HG03521 (cell line): ENCODE measurements around the gene NNMT.

Experiments
- ATAC-seq: cut with Tn5 transposase; IDR thresholded peaks from one replicate; pipeline ENCODE4 v1.9.1; 2021; ENCODE audit warnings: mild to moderate bottlenecking, moderate library complexity; ENCODE audit not compliant: unreplicated experiment

Gene NNMT

DNA sequence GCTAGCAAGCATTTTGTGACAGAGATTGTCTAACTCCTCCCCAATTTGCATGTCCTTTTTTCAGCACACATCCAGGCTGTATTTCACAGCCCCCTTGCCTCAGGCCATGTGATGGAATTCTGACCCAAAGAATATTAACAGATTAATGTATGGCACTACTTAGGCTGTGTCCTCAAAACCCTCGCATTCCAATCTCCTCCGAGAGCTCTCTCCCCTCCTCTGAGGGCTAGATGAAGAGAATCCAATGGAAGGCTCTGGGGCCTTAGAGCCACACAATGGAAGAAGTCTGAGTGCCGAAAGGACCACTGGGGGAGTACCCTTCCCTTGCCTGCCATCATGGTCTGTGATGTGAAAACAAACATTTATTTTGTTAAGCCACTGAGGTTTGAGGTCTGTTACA lies 13.7 kb upstream of the NNMT start:
- ATAC-seq = no peak

DNA sequence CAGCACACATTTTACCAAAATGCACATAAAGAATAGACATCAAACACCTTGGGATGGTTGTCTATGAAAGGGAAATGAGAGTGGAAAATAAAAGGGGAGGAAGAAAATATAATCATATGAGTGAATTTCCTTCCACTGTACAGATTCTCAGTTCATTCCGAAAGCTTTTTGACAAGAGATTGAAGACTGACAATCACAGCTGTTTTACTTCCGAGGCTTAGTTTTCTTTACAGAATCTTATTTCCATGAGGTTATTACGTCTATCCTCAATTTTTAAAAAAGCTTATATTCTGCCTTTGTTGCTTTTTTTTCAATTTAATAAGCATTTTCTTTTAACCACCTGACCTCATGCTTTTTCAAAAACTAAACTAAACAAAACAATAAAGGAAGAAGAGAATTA lies 12.8 kb upstream of the NNMT start:
- ATAC-seq = no peak

DNA sequence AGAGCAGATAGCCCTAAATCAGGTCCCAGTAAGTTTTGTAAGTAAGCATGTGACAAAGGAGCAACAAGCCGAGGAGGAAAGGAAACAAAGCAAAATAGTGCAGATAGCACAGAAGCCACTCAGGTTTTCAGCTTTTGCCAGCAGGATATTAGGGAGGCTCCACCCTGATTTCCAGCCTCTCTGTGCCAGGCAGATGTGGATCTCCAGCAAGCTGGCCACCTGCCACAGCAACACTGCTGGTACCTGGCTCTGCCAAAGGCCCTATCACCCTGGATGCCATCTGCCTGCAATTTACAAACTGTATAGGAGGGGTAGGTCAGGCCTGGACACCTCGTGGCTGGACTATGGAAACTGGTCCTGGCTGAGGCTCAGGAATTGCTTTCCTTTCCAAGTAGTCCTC lies 12.2 kb upstream of the NNMT start:
- ATAC-seq = no peak

DNA sequence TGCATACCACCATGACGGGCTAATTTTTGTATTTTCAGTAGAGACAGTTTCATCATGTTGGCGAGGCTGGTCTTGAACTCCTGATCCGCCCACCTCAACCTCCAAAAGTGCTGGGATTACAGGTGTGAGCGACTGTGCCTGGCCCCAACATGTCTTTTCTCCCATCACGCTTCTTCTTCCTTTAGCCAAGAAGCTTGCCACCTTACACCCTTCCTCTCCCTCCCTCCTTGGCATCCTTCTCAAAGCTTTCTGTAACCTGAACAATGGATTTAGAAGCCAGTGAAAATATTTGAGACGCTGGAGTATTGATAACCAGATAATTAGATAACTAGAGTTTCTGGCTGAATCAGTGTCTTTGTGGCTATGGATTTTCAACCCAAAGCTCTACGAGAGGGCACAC lies 11.3 kb upstream of the NNMT start:
- no peak for ATAC-seq

DNA sequence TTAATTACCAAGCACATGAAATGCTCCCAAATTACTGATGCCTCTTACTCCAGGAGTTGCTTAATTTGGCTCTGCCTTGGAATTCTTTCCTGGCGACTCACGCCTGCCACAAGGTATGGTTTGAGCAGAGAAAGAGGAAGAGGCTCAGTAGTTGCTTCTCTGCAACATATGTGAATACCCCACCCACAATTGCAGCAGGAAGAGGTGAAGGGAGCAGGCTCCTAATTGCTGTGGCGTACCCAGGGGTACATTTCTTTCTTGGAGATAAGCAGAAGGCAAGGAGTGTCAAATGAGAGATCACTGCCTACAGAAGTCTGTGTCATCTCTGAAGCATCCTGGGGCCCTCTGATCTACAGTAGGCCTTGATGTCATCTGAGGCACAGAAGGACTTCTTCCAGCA lies 10.6 kb upstream of the NNMT start:
- no peak for ATAC-seq

DNA sequence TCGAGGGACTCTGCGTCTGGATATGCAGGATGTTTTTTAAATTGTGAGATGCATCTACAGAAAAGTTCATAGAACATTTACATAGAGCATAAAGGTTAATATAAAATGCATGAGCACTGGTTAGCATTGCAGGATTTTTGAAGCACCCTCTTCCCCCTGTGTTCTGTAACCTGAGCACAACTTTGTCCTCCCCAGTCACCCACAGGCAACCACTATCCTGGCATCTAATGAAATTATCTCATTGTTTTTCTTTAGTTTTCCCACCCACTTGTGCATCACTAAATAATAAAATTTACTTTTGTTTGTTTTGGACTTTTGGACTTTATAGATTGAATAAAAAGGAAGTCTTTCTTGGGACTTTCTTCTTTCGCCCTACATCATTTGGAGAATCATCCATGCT lies 10.0 kb upstream of the NNMT start:
- ATAC-seq = no peak

DNA sequence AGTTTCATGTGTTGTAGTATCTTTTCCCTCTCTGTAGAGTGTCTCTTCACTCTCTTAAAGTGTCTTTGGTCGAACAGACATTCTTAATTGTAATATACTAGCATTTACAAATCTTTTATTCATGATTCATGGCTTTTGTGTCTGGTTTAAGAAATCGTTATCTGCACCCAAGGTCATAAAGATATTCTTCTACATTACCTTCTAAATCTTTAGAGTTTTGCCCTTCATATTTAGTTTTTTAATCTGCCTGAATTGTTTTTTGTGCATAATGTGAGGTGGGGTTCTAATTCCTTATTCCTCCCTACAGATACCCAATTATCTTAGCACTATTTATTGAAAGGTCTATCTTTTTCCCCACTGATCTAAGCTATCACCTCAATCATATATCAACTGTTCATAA lies 9.0 kb upstream of the NNMT start:
- ATAC-seq = no peak

DNA sequence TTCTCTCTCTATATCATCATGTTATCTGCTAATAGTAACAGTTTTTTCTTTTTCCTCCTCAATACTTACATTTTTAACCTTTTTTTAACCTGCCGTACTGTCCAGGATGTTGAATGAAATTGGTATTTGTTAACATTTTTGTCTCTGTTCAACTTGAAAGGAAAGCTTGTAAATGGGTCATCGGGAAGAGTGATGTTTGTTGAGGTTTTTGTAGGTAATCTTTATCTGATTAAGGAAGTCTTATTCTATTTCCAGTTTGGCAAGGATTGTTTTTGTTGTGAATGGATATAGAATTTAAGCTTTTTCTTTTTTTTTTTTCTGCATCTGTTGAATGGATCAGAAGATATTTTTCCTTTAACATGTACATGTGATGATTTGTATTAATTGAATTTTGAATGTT lies 8.1 kb upstream of the NNMT start:
- ATAC-seq = no peak

DNA sequence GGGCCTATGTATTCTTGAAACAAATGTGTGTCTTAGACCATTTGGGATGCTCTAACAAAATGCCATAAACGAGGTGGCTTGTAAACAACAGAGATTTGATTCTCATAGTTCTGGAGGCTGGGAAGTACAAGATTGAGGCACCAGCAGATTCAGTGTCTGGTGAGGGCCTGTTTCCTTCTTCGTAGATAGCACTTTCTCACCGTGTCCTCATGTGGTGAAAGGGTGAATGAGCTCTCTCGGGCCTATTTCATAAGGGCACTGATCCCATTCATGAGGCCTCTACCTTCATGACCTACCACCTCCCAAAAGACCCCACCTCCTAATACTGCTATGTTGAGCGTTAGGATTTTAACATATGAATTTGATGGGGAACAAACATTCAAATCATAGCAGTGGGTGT lies 6.4 kb upstream of the NNMT start:
- no peak for ATAC-seq

DNA sequence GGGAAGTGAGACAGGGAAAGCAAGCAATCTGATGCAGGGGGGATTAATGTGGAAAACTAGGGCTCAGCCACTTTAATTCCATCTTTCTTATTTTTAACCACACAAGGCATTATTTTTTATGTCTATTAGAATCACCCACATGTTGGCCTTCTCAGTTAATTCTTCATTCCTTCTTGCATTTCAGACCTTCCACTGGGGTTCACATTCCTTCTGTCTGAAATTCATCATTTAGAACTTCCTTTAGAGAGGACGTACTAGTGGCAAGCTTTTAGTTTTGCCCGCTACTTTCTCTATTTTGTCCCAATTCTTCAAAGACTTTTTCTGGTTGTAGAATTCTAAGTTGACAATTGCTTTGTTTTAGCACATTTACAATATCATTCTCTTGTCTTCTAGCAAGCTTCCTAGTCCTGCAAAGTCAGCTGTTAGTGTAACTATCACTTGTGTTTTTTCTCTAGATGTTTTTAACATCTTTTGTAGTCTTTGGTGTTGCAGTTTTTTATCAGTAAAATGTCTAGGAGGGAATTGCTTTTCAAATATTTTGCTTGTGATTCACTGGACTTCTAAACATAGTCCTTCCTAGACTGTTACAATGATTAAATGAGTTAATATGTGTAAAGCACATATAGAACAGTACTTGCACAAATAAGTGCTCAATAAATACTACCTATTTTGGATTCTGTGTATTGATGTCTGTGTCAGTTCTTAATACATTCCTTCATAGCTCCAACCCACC lies 5.5 kb upstream of the NNMT start:
- ATAC-seq = no peak

DNA sequence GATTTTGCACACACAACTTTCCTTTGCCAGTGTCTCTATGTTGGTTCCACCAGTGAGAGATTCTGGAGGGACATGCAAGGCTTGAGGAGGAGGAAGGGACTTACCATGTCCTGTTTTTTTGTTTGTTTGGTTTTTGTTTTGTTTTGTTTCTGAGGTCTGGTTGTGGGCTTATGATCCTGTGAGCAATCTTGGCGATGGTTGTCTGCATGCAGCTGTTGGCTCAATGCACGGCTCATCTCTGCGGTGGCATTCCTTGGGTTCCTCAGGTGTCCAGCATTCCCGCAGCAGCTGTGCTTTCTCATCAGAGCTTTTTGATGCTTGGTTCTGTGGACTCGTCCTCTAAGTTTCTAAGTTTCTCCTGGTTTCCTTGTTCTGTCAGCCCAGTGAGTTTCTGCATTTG lies 4.8 kb upstream of the NNMT start:
- ATAC-seq = no peak

DNA sequence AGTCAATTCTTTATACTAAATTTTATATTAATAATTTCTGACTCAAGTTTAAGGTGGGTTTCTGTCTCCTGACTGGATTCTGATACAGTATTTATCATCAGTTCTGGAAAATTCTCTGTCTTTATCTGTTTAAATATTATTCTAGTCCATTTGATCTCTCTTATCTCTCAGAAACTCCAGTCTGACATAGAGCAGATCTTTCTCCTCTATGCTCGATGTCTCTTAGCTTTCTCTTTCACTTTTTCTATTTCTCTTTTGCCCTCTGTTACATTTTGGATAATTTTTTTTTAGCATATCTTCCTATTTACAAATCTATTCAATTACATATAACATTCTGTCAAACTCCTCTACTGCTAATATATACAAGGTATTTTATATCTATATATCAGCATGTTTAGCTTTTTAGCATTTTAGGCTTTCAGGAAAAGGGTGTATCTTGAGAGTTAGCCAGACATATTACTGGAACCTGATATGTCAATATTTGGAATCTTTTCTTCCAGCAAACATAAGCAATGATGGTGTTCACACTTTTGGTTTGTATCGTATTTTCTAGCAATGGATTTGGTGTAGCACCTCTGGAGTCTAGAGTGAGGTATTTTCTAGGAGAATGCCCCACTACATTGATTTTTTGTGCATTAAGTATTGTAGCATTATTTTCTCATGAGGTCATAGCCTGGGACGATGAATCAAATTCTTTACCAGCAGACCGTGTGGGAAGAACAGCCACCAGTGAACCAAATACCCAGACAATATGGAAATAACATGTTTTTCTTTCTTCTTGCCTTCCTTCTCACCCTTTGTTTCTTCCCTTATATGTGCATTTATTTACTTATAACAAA lies 4.1 kb upstream of the NNMT start:
- ATAC-seq = no peak

DNA sequence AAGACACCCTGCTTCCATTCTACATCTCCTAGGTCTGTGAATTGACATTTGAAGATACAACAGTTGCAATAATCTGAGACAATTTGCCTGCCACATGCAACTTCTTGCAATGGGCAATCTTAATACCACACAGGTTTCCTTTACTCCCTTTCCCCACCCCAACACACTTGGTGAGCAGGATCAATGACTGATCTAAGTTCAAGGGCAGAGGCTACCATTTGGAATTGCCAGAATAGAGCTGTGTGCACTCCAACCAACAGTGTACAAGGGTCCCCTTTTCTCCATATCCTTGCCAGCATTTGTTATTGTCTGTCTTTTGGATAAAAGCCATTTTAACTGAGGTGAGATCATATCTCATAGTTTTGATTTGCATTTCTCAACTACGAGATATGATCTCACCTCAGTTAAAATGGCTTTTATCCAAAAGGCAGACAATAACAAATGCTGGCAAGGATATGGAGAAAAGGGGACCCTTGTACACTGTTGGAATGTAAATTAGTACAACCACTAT lies 2.9 kb upstream of the NNMT start:
- ATAC-seq = no peak

DNA sequence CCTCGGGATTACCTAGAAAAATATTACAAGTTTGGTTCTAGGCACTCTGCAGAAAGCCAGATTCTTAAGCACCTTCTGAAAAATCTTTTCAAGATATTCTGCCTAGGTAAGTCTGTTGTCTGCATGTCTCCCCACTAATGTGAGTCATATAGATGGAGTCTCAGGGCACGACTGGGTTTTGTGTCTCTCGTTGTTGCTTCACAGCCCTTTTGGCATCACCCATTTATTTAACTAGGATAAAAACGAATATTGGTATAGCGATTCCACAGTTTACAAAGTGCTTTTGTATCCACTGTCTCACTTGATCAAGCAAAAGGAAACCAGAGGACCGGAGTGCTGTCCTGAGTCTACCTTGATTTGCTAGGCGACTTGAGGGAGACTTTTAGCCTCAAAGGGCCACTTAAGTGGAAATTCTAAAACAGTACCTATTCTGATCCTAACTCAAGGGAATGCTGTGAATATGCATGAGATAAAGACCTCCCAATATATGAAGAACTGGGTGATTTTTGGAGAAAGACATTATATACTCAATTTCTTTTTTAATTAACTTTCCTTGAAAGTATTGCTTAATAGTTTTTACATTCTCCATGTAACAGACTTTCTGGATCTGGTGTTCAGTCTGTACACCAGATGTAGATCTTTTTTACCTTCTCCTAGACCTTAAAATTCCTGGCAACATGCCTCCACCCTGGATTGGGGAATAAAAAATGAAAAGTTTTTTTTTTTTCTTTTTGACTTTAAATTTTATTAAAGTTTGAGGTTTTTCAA lies 590 bp downstream of the NNMT start:
- ATAC-seq = no peak

DNA sequence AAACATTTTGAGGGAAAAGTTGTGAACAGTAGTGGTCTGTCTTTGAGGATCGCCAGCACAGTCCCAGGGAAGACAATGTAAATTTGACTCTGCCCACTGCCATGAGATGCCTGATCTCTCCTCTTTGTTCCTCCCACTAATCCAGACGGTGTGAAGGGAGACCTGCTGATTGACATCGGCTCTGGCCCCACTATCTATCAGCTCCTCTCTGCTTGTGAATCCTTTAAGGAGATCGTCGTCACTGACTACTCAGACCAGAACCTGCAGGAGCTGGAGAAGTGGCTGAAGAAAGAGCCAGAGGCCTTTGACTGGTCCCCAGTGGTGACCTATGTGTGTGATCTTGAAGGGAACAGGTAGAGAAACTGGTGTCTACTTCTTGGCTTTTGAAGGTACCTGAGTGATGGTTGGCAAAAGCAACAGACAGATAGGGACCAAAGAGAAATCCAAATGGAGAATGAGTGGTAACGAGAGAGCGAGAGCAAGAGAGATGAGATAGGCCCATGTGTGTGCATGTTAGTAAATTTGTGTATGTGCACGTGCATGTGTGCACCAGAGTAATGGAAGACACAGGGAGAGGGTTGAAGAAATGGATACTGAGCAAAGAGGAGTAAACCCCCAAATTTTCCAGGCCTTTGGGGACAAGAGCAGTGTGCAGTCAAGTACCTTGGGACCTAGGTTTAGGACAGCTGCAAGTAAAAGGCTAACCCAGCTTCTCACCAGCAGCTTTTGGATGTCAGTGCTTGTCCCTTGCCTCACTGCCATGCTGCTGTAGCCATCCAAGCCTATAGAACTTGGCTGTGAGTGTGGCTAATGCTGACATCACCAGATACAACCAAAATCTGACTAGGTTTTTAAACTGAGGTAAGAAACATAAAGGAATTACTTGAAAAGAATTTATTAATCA lies 1.9 kb downstream of the NNMT start:
- no peak for ATAC-seq

DNA sequence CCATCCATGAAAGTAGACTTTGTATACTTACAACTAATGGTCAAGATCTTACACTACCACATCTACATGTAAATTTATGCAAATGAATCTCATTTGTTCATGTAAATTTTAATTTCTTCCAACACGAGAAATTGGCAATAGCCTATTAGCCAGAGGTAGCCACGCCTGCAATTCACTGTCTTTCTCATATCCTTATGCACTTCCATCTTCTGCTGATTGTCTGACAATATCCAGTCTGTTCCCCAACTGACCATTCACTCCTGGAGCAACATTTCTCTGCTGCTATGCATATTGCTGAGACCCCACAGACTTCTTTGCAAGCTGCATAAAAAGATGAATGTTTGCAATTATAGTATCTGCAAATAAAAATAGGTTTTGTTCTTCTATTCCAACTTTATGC lies 2.5 kb downstream of the NNMT start:
- ATAC-seq = no peak

DNA sequence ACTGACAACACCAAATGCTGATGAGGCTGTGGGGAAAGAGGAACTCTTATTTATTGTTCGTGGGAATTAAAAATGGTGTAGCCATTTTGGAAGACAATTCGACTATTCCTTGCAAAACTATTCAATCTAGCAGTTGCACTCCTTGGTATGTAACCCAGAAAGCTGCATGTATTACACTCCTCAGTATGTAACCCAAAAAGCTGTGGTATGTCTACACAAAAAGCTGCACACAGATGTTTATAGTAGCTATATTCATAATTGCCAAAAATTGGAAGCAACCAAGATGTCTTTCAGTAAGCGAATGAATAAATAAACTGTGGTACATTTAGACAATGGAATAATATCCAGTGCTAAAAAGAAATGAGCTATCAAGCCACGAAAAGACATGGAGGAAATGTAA lies 4.9 kb downstream of the NNMT start:
- no peak for ATAC-seq

DNA sequence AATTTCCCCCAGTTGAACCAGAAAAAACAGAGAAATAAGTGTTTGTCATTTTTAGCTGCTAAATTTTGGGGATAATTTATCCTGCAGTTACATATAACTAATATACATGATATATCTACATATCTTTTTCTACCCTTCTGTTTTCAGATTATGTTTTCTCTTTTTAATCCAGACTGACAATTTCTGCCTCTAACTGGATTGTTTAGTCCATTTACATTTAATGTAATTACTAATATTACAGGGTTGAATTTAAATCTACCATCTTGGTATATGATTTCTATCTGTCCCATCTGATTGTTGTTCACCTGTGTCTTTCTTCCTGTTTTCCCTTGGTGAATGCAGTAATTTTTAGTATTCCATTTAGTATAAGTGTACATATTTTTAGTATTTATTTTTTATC lies 5.7 kb downstream of the NNMT start:
- no peak for ATAC-seq

DNA sequence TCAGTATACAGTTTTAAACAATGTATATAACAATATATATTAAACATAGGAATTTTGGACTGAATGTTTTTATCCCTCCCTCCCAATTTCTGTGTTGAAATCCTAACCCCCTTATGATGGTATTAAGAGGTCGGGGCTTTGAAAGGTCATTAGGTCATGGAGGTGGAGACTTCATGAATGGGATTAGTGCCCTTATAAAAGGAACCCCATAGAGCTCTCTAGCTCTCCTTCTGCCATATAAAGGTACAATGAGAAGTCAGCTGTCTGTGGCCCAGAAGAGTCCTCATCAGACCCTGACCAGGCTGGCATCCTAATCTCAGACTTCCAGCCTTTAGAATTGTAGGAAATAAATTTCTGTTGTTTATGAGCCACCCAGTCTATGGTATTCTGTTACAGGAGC lies 6.5 kb downstream of the NNMT start:
- no peak for ATAC-seq

DNA sequence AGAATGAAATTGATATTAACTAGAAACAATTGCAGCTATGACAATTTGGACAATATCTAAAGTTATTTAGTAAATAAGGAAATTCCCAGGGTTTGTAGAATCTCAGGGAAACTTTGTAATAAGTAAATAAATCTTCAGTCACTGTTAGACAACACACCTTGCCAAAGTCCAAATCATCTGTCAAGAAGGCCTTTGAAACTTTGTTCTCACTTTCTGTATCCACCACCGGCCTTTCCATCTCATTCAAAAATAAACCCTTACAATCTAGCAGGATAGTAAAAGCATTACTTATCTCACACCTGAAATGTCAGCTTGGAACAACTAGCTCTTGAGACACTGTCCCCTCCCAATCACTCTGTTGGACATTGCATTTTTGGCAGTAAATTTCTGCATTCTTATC lies 7.9 kb downstream of the NNMT start:
- no peak for ATAC-seq

DNA sequence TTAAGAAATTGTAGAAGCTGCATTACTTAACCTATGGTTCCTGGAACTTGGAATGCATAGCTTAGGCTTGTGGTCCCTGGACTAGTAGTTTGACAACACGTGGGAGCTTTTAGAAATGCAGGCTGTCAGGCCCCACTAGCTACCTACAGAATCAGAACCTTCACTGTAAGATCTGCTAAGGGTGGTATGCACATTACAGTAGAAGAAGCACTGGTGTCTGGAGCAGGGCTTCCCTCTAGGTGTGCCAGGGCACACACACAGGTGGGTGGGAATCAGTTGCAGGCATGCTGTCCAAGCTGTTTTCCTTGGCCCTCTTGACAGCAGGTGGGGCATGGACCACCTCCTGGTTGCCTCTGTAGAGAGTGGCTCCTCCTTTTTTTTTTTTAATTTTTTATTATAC lies 8.8 kb downstream of the NNMT start:
- no peak for ATAC-seq
